A549 (cell line): Measurements from ENCODE around the gene EPB41L4A. TPM values are rescaled to one million over a fixed set of nuclear protein-coding genes. Genes with fewer than 3 reads are reported as not detected.

Experiments used
- ATAC-seq, 2 experiments: fragments of 200-7000 bp in 1 of 2; fragments of >200 bp in 1 of 2; cut with Nextera tagmentation in 1 of 2; cut with Tn5 transposase in 1 of 2; 3 replicates each; pipeline versions ENCODE4 v1.8.0 to v1.9.1; 2018 to 2020; ENCODE audit warnings: mild to moderate bottlenecking in 1 of 2, moderate library complexity in 1 of 2
- CTCF ChIA-PET: fragments of 300-600 bp; sonication (Branson Sonifier 250); formaldehyde crosslinking; extraction: SDS; loops from one replicate; lab custom pipeline; 2021; ENCODE audit warnings: antibody characterized with exemption, inconsistent platforms; lab: Yijun Ruan, JAX
- POLR2A ChIA-PET: fragments of 350-600 bp; formaldehyde crosslinking; extraction: SDS; loops from one replicate; lab custom pipeline; 2021; ENCODE audit warnings: antibody characterized with exemption, inconsistent platforms; lab: Yijun Ruan, JAX
- DNase-seq, 2 experiments: peaks; one replicate each; pipeline versions ENCODE4 v3.0.0 to v3.0.0-alpha.2; 2011 to 2016; ENCODE audit warnings: low read depth in 1 of 2, low spot score in 1 of 2
- FAIRE-seq: peaks from 2 replicates; lab custom pipeline; 2011; peaks lifted over from hg19 to GRCh38; lab: Jason Lieb, UNC
- H3K27ac ChIP-seq, 2 experiments: fragments of >200 bp; sonication (Bioruptor Twin); formaldehyde crosslinking; 3 replicates each; pipeline ENCODE4 v1.5.1; 2016 to 2017
- H3K4me1 ChIP-seq: fragments of >200 bp; sonication (Bioruptor Twin); formaldehyde crosslinking; 3 replicates; pipeline ENCODE4 v1.6.1; 2016
- H3K4me2 ChIP-seq: fragments of >200 bp; sonication (Bioruptor Twin); formaldehyde crosslinking; 3 replicates; pipeline ENCODE4 v1.6.1; 2016
- H3K4me3 ChIP-seq: fragments of >200 bp; sonication (Bioruptor Twin); formaldehyde crosslinking; 3 replicates; pipeline ENCODE4 v1.5.1; 2016
- H3K9me3 ChIP-seq: fragments of >200 bp; sonication (Bioruptor Twin); formaldehyde crosslinking; 3 replicates; pipeline ENCODE4 v1.6.1; 2016
- BCL3 ChIP-seq: fragments of >200 bp; sonication (Bioruptor Twin); formaldehyde crosslinking; IDR thresholded peaks from 3 replicates; pipeline ENCODE4 v1.6.1; 2016
- CBX8 ChIP-seq: fragments of 200-600 bp; sonication (generic); IDR thresholded peaks from 2 replicates; pipeline ENCODE4 v1.6.1; 2016
- ELK1 ChIP-seq: fragments of 150-350 bp; IDR thresholded peaks from 2 replicates; pipeline ENCODE4 v1.6.1; 2014; ENCODE audit warnings: low read depth, mild to moderate bottlenecking, low read length
- EP300 ChIP-seq, 2 experiments: fragments of >200 bp; sonication (Bioruptor Twin); formaldehyde crosslinking; IDR thresholded peaks; 2 replicates in 1 of 2; 3 replicates in 1 of 2; pipeline ENCODE4 v1.6.1; 2016 to 2017
- ESRRA ChIP-seq: fragments of 150-350 bp; IDR thresholded peaks from 2 replicates; pipeline ENCODE4 v1.6.1; 2014; ENCODE audit warnings: mild to moderate bottlenecking, low read length, borderline replicate concordance
- HEYL ChIP-seq: fragments of 250-450 bp; sonication (Bioruptor Pico); IDR thresholded peaks from 2 replicates; pipeline ENCODE4 v1.8.0; 2021; ENCODE audit warnings: mild to moderate bottlenecking, moderate library complexity
- HOXB5 ChIP-seq: fragments of 250-450 bp; sonication (Bioruptor Pico); IDR thresholded peaks from 2 replicates; pipeline ENCODE4 v1.5.0; 2020; ENCODE audit warnings: mild to moderate bottlenecking, moderate library complexity
- JUNB ChIP-seq: fragments of >200 bp; sonication (Bioruptor Twin); formaldehyde crosslinking; IDR thresholded peaks from 2 replicates; pipeline ENCODE4 v1.6.1; 2016
- MAFK ChIP-seq: fragments of 450-650 bp; IDR thresholded peaks from 2 replicates; pipeline ENCODE4 v1.6.1; 2014; ENCODE audit not compliant: partially characterized antibody
- PHF8 ChIP-seq: fragments of 200-600 bp; sonication (generic); IDR thresholded peaks from 2 replicates; pipeline ENCODE4 v1.6.1; 2016; ENCODE audit warnings: low read depth, mild to moderate bottlenecking, antibody characterized with exemption, moderate library complexity, borderline replicate concordance
- POLR2A ChIP-seq: IDR thresholded peaks from 2 replicates; pipeline ENCODE4 v1.6.1; 2012; ENCODE audit warnings: mild to moderate bottlenecking, low read length
- RAD21 ChIP-seq, 2 experiments: fragments of >200 bp in 1 of 2; sonication (Bioruptor Twin) in 1 of 2; formaldehyde crosslinking in 1 of 2; IDR thresholded peaks in 1 of 2; conservative IDR thresholded peaks in 1 of 2; 2 replicates in 1 of 2; 3 replicates in 1 of 2; pipeline ENCODE4 v1.6.1; 2012 to 2018; ENCODE audit warnings: inconsistent platforms in 1 of 2
- RARB ChIP-seq: fragments of 250-450 bp; sonication (Bioruptor Pico); IDR thresholded peaks from 2 replicates; pipeline ENCODE4 v1.8.0; 2021; ENCODE audit warnings: mild to moderate bottlenecking, moderate library complexity
- RFX5 ChIP-seq: fragments of 450-650 bp; IDR thresholded peaks from 2 replicates; pipeline ENCODE4 v1.7.1; 2014; ENCODE audit warnings: antibody characterized with exemption, mild to moderate bottlenecking, moderate library complexity
- SMC3 ChIP-seq: fragments of >200 bp; sonication (Bioruptor Twin); formaldehyde crosslinking; IDR thresholded peaks from 3 replicates; pipeline ENCODE4 v1.6.1; 2018; ENCODE audit warnings: inconsistent platforms
- TFCP2L1 ChIP-seq: fragments of 250-450 bp; sonication (Bioruptor Pico); IDR thresholded peaks from 2 replicates; pipeline ENCODE4 v1.5.0; 2021; ENCODE audit warnings: mild to moderate bottlenecking
- WGBS: methylation state at CpG from one replicate; pipeline ENCODE4 v1.1.6; 2017; ENCODE audit errors: missing lambda C conversion rate; 5-methylcytosine and 5-hydroxymethylcytosine counted together
- polyA plus RNA-seq, 4 experiments: library from polyadenylated mRNA; depleted of rRNA in 3 of 4; stranded (reverse); fragments of >200 nt; fragmentation: RNase III in 1 of 4; extraction: RNeasy Plus Mini Kit Qiagen cat#74134 plus additional on column Dnase treatment in 1 of 4; gene quantifications; 2 replicates in 3 of 4; 3 replicates in 1 of 4; pipeline ENCODE4 v1.2.3, GENCODE V29; 2011 to 2017
- TF ChIP-seq, protein P1 (sequence below): fragments of >200 bp; sonication (Bioruptor Twin); formaldehyde crosslinking; IDR thresholded peaks from 3 replicates; pipeline ENCODE4 v1.5.1; 2016
- TF ChIP-seq, protein P2 (sequence below): fragments of 450-650 bp; IDR thresholded peaks from 2 replicates; pipeline ENCODE4 v1.6.1; 2014; ENCODE audit warnings: antibody characterized with exemption

EPB41L4A gene
- polyA plus RNA-seq, 2 of the 4 experiments (the other 2 are of a cell fraction), result 1.3 to 4.4 TPM

DNA sequence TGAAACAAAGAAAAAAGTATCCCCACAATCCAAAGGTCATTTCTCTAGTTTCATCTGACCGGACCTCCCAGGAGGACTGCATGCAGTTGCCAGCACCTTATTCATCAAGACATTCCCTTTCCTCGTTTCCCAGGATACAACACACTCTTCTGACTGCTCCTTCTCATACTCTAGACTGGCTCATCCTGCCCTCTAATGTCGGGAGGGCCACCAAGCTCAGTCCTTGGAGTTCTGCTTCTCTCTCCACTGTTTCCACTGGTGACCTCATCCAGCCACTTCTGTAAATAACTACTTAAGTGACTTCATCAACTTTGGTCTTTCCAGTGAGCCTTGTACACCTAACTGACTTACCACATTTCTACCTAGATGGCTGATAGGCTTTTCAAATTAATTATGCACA, 179.1 kb downstream of the EPB41L4A start:
- POLR2A ChIA-PET, result no interaction called here
- FAIRE-seq, result peak; percentile 23
- peak; percentile 95 to 96 for ATAC-seq
- peak; percentile 25 to 83 for DNase-seq
- peaks cover 31% of the 10 kb centered on the region for H3K4me1 ChIP-seq
- TF ChIP-seq POLR2A (no peak), HEYL (CRISPR knock-in tag) (no peak), RARB (CRISPR knock-in tag) (no peak), JUNB (no peak), EP300 (IDR thresholded peaks at IDR 0.05) (no peak), TFCP2L1 (CRISPR knock-in tag) (no peak), SMC3 (peak; percentile 50; the same call in 2 of the 3 replicates), CBX8 (no peak), HOXB5 (no peak), RAD21 (conservative IDR thresholded peaks at IDR 0.05 in 1 of 2, IDR thresholded peaks at IDR 0.05 in 1 of 2) (peak; percentile 57 to 63), ELK1 (no peak)
- TF ChIP-seq, protein P1, sequence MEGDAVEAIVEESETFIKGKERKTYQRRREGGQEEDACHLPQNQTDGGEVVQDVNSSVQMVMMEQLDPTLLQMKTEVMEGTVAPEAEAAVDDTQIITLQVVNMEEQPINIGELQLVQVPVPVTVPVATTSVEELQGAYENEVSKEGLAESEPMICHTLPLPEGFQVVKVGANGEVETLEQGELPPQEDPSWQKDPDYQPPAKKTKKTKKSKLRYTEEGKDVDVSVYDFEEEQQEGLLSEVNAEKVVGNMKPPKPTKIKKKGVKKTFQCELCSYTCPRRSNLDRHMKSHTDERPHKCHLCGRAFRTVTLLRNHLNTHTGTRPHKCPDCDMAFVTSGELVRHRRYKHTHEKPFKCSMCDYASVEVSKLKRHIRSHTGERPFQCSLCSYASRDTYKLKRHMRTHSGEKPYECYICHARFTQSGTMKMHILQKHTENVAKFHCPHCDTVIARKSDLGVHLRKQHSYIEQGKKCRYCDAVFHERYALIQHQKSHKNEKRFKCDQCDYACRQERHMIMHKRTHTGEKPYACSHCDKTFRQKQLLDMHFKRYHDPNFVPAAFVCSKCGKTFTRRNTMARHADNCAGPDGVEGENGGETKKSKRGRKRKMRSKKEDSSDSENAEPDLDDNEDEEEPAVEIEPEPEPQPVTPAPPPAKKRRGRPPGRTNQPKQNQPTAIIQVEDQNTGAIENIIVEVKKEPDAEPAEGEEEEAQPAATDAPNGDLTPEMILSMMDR, result peak; percentile 36
- TF ChIP-seq, protein P2, sequence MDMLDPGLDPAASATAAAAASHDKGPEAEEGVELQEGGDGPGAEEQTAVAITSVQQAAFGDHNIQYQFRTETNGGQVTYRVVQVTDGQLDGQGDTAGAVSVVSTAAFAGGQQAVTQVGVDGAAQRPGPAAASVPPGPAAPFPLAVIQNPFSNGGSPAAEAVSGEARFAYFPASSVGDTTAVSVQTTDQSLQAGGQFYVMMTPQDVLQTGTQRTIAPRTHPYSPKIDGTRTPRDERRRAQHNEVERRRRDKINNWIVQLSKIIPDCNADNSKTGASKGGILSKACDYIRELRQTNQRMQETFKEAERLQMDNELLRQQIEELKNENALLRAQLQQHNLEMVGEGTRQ, result no peak
- H3K4me3 ChIP-seq, result peak overlapping the region; percentile 2; the same call in 1 of the 3 replicates
- peak overlapping the region; percentile 65 for H3K4me2 ChIP-seq
- CTCF ChIA-PET, result interaction anchor here (0.5 to 1.4 kb wide), 5 partner anchors 13 to 65 kb away, joined by 3 to 4 read pairs (median 3); no protein-coding TSS in a partner anchor
- H3K27ac ChIP-seq, result peak overlapping the region in 1 of 2 experiments; percentile 41; a peak in 2 of 6 replicates
- H3K9me3 ChIP-seq, result no peaks in the 10 kb centered on the region
- 6% methylated on average over 3 of the region's 3 CpGs for WGBS

- peaks cover 35% of the 10 kb centered on the region for H3K4me1 ChIP-seq
- DNase-seq (peak in 1 of 2 experiments; percentile 23), FAIRE-seq (no peak), ATAC-seq (no peak)
- peak overlapping the region in 1 of 2 experiments; percentile 37; a peak in 1 of 6 replicates for H3K27ac ChIP-seq
- ChIA-PET POLR2A (no interaction called here), CTCF (interaction anchor here (1.2 to 1.4 kb wide), 2 partner anchors 63 to 182 kb away, joined by 3 to 4 read pairs; no protein-coding TSS in a partner anchor)
- TF ChIP-seq BCL3, result no peak
- TF ChIP-seq RFX5, result no peak
- no peak for TF ChIP-seq RAD21 (conservative IDR thresholded peaks at IDR 0.05 in 1 of 2, IDR thresholded peaks at IDR 0.05 in 1 of 2)
- TF ChIP-seq, protein P2, result no peak
- no peak for TF ChIP-seq MAFK
- TF ChIP-seq PHF8, result no peak
- no peak for TF ChIP-seq ESRRA
- no peak for TF ChIP-seq HEYL (CRISPR knock-in tag)
- peak overlapping the region; percentile 30 for H3K4me2 ChIP-seq
- no peak overlapping the region for H3K4me3 ChIP-seq
- H3K9me3 ChIP-seq, result no peaks in the 10 kb centered on the region
Observed at GRCh38 chr5:112238473-112238872, 180.6 kb downstream of the EPB41L4A start.
